GM21576 (cell line): ENCODE results near the gene P2RY8.
"Not testable (repeated sequence)": the region's sequence is repeated elsewhere in the genome, so short reads cannot be mapped to it uniquely, and the experiment has no call there.

Source experiments
- ATAC-seq: cut with Tn5 transposase; IDR thresholded peaks from one replicate; pipeline ENCODE4 v1.9.1; 2021; ENCODE audit warnings: mild to moderate bottlenecking, moderate library complexity; ENCODE audit not compliant: unreplicated experiment

Gene P2RY8

GRCh38 chrX:1447969-1448572 is 88.9 kb downstream of the P2RY8 start:
- ATAC-seq = not testable (repeated sequence)

GRCh38 chrX:1446984-1447968 is 89.7 kb downstream of the P2RY8 start:
- ATAC-seq = not testable (repeated sequence)

GRCh38 chrX:1444561-1445500 is 92.2 kb downstream of the P2RY8 start:
- no peak for ATAC-seq

- ATAC-seq = no peak
Observed at GRCh38 chrX:1443496-1444075, 93.4 kb downstream of the P2RY8 start.

- no peak for ATAC-seq
Observed at GRCh38 chrX:1442724-1443367, 94.1 kb downstream of the P2RY8 start.

- no peak for ATAC-seq
Observed at GRCh38 chrX:1442016-1442665, 94.8 kb downstream of the P2RY8 start.

- ATAC-seq = no peak
Observed at GRCh38 chrX:1440506-1440905, 96.5 kb downstream of the P2RY8 start.

- ATAC-seq = no peak
Observed at GRCh38 chrX:1435241-1435895, 101.6 kb downstream of the P2RY8 start.

- no peak for ATAC-seq
Observed at GRCh38 chrX:1434871-1435240, 102.1 kb downstream of the P2RY8 start.

GRCh38 chrX:1433646-1434357 is 103.2 kb downstream of the P2RY8 start:
- ATAC-seq = no peak

GRCh38 chrX:1430451-1430850 is 106.5 kb downstream of the P2RY8 start:
- no peak for ATAC-seq

- no peak for ATAC-seq
Observed at GRCh38 chrX:1427756-1428155, 109.2 kb downstream of the P2RY8 start.

GRCh38 chrX:1426321-1426720 is 110.7 kb downstream of the P2RY8 start:
- ATAC-seq = not testable (repeated sequence)

GRCh38 chrX:1425381-1425780 is 111.6 kb downstream of the P2RY8 start:
- no peak for ATAC-seq

GRCh38 chrX:1424147-1424851 is 112.7 kb downstream of the P2RY8 start:
- no peak for ATAC-seq

- ATAC-seq = no peak
Observed at GRCh38 chrX:1423215-1423614, 113.8 kb downstream of the P2RY8 start.

- ATAC-seq = no peak
Observed at GRCh38 chrX:1422135-1422465, 114.9 kb downstream of the P2RY8 start.
